GM12878 (cell line): ENCODE measurements around the gene ALAS1. TPM values are rescaled to one million over a fixed set of nuclear protein-coding genes. Genes with fewer than 3 reads are reported as not detected.

ENCODE experiments used
- ATAC-seq: fragments of 200-7000 bp; cut with Tn5 transposase; 3 replicates; pipeline ENCODE4 v1.9.1; 2020; ENCODE audit warnings: mild to moderate bottlenecking, moderate library complexity
- BruUV-seq: library from RNA; stranded (reverse); fragments of 400-500 nt; replicated peaks from 2 replicates; lab custom pipeline; 2021; lab: Mats Ljungman, UMichigan
- CTCF ChIA-PET: fragments of 300-600 bp; sonication (Branson Sonifier 250); formaldehyde crosslinking; extraction: SDS; loops from one replicate; lab custom pipeline; 2021; ENCODE audit warnings: inconsistent platforms; lab: Yijun Ruan, JAX
- POLR2A ChIA-PET: fragments of 350-600 bp; formaldehyde crosslinking; extraction: SDS; loops from one replicate; lab custom pipeline; 2021; ENCODE audit warnings: inconsistent platforms; lab: Charles Lee
- RAD21 ChIA-PET: fragments of 300-600 bp; sonication (Branson Sonifier 250); formaldehyde crosslinking; loops from one replicate; lab custom pipeline; 2023; ENCODE audit warnings: antibody characterized with exemption; ENCODE audit not compliant: unreplicated experiment; lab: Charles Lee
- SMC1A ChIA-PET: fragments of 300-600 bp; sonication (Branson Sonifier 250); formaldehyde crosslinking; loops from one replicate; lab custom pipeline; 2023; ENCODE audit not compliant: unreplicated experiment, uncharacterized antibody; lab: Charles Lee
- DNase-seq: peaks from one replicate; pipeline ENCODE4 v3.0.0-alpha.2; 2011; ENCODE audit warnings: low read depth, low spot score
- FAIRE-seq: peaks from 3 replicates; lab custom pipeline; 2011; peaks lifted over from hg19 to GRCh38; lab: Jason Lieb, UNC
- H2AFZ ChIP-seq: 2 replicates; pipeline ENCODE4 v1.6.0; 2011; ENCODE audit warnings: low read depth, low read length, control low read depth; ENCODE audit not compliant: control insufficient read depth
- H3K27ac ChIP-seq: 2 replicates; pipeline ENCODE4 v1.5.1; 2011; ENCODE audit warnings: control low read depth; ENCODE audit not compliant: control insufficient read depth, insufficient read depth
- H3K27me3 ChIP-seq, 2 experiments: replicated peaks in 1 of 2; 2 replicates each; pipeline versions ENCODE4 v1.6.0 to v1.6.1; 2011; ENCODE audit warnings: low read length in 1 of 2; ENCODE audit not compliant: control insufficient read depth in 2 of 2, insufficient read depth in 2 of 2
- H3K36me3 ChIP-seq, 2 experiments: 2 replicates each; pipeline ENCODE4 v1.5.1; 2011; ENCODE audit warnings: low read length in 1 of 2; ENCODE audit not compliant: control insufficient read depth in 2 of 2, insufficient read depth in 2 of 2
- H3K4me1 ChIP-seq: 2 replicates; pipeline ENCODE4 v1.6.1; 2011; ENCODE audit warnings: mild to moderate bottlenecking, low read length, moderate library complexity, mixed read lengths; ENCODE audit not compliant: control insufficient read depth, insufficient read depth
- H3K4me2 ChIP-seq: 2 replicates; pipeline ENCODE4 v1.6.0; 2011; ENCODE audit warnings: control low read depth; ENCODE audit not compliant: control insufficient read depth, insufficient read depth
- H3K4me3 ChIP-seq: fragments of 200-600 bp; sonication (generic); 2 replicates; pipeline ENCODE4 v1.5.1; 2016
- H3K79me2 ChIP-seq: 2 replicates; pipeline ENCODE4 v1.6.0; 2011; ENCODE audit warnings: low read length; ENCODE audit not compliant: control insufficient read depth, insufficient read depth
- H3K9ac ChIP-seq: 2 replicates; pipeline ENCODE4 v1.8.0; 2011; ENCODE audit warnings: low read length, control low read depth, mixed read lengths; ENCODE audit not compliant: control insufficient read depth, insufficient read depth
- H3K9me3 ChIP-seq: replicated peaks from 3 replicates; pipeline ENCODE4 v1.5.1; 2011; ENCODE audit warnings: mild to moderate bottlenecking, low read length; ENCODE audit not compliant: control insufficient read depth, insufficient read depth
- H4K20me1 ChIP-seq: 2 replicates; pipeline ENCODE4 v1.6.0; 2011; ENCODE audit not compliant: control insufficient read depth, insufficient read depth
- HDGF ChIP-seq: fragments of 450-650 bp; IDR thresholded peaks from 2 replicates; pipeline ENCODE4 v1.6.1; 2016; ENCODE audit warnings: antibody characterized with exemption
- IKZF1 ChIP-seq: fragments of 450-650 bp; conservative IDR thresholded peaks from 2 replicates; pipeline ENCODE4 v1.6.1; 2017; ENCODE audit warnings: antibody characterized with exemption, mild to moderate bottlenecking
- MTA3 ChIP-seq: IDR thresholded peaks from 2 replicates; pipeline ENCODE4 v1.6.1; 2012; ENCODE audit warnings: low read length, inconsistent platforms, borderline replicate concordance
- NFYA ChIP-seq: IDR thresholded peaks from 2 replicates; pipeline ENCODE4 v1.6.1; 2011; ENCODE audit warnings: low read depth, mild to moderate bottlenecking, low read length, improper control_type of control experiment, borderline replicate concordance
- YY1 ChIP-seq: IDR thresholded peaks from 2 replicates; pipeline ENCODE4 v1.6.1; 2011; ENCODE audit warnings: low read depth, mild to moderate bottlenecking, low read length
- WGBS: methylation state at CpG from one replicate; pipeline ENCODE4 v1.1.6; 2016; ENCODE audit warnings: low lambda C conversion rate; ENCODE audit not compliant: insufficient replicate concordance, insufficient coverage; ENCODE audit errors: missing lambda C conversion rate; 5-methylcytosine and 5-hydroxymethylcytosine counted together
- in situ Hi-C: fragments of 300-500 bp; cut with MboI; formaldehyde crosslinking; loops from 9 replicates; pipeline ENCODE4 v1.14.3; 2018; ENCODE audit warnings: mixed read lengths
- intact Hi-C: fragments of 100-400 bp; cut with micrococcal nuclease; formaldehyde crosslinking; loops from one replicate; pipeline ENCODE4 v1.14.2; 2022; ENCODE audit not compliant: unreplicated experiment
- polyA plus RNA-seq, 11 experiments: library from polyadenylated mRNA; depleted of rRNA in 4 of 11; unstranded in 6 of 11; stranded (reverse) in 5 of 11; fragments of >200 nt; fragmentation: Nextera tagmentation in 4 of 11; fragmentation: Illumina TruSeq in 1 of 11; extraction: Ambion mirVana in 4 of 11; extraction: Trizol in 1 of 11; gene quantifications; 1 replicate in 1 of 11; 2 replicates in 10 of 11; pipeline versions ENCODE4 v1.2.1 to v1.2.3, GENCODE V29; 2011 to 2016; ENCODE audit warnings: inconsistent platforms in 2 of 11, missing spikeins in 2 of 11, low read depth in 1 of 11
- total RNA-seq, 4 experiments: library from RNA; depleted of rRNA in 3 of 4; stranded (reverse); fragments of >200 nt in 3 of 4; fragmentation: Illumina TruSeq in 1 of 4; extraction: Trizol in 1 of 4; gene quantifications; 2 replicates each; pipeline versions ENCODE4 v1.2.1 to v1.2.3, GENCODE V29; 2013 to 2021
- TF ChIP-seq, protein P1 (sequence below): fragments of 450-650 bp; IDR thresholded peaks from 2 replicates; pipeline ENCODE4 v1.6.1; 2017; ENCODE audit warnings: mild to moderate bottlenecking
- TF ChIP-seq, protein P2 (sequence below): IDR thresholded peaks from 2 replicates; pipeline ENCODE4 v1.6.1; 2012; ENCODE audit warnings: low read length, inconsistent platforms
- TF ChIP-seq, protein P3 (sequence below): fragments of 450-650 bp; IDR thresholded peaks from 2 replicates; pipeline ENCODE4 v1.6.1; 2017; ENCODE audit warnings: mild to moderate bottlenecking, low read depth, inconsistent platforms; ENCODE audit not compliant: poor library complexity, severe bottlenecking

Gene ALAS1
- total and polyA plus RNA-seq, 10 of the 15 experiments (the other 5 are each of a cell fraction or from before 2014, with no cell fraction given): 69.9 to 115 (median 94.1) TPM

DNA sequence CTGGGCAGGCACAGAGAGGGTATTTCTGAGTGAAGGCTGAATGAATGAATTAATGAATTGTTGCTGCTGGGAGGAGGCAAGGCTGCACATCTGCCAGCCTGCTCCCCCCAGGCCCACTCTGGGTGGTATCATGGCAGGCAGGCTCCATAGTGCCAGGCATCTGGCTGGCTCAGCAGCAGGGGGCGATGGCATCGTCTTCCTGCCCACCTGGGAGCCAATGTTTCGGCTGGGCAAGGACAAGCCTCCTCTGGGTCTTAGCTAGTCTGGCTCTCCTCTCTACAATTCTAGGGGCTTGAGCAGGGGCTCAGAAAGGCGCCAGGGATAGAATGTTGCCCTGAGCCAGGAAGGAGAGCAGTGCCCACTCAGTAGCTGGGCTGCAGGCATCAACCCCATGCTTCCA is 29.2 kb downstream of the ALAS1 start:
- RAD21 ChIA-PET: no interaction called here
- Histone ChIP-seq H3K79me2 (peaks cover 3% of the 10 kb centered on the region), H3K36me3 (peaks cover 12 to 25% of the 10 kb centered on the region in 2 experiments; a peak in 3 of 4 replicates), H3K27ac (no peak overlapping the region), H4K20me1 (no peaks in the 10 kb centered on the region), H3K9me3 (no peaks in the 10 kb centered on the region), H3K4me3 (no peak overlapping the region), H3K4me1 (peaks cover 22% of the 10 kb centered on the region), H3K4me2 (no peak overlapping the region), H3K27me3 (no peaks in the 10 kb centered on the region), H3K9ac (no peak overlapping the region), H2AFZ (no peak overlapping the region)
- SMC1A ChIA-PET: interaction anchor here (1.2 to 3.9 kb wide), 3 partner anchors 11 to 62 kb away, joined by 4 to 25 read pairs (median 6); partner anchors contain the start of gene TWF2
- POLR2A ChIA-PET: interaction anchor here (1.0 to 4.3 kb wide), 3 partner anchors 12 to 112 kb away, joined by 3 to 43 read pairs (median 34); partner anchors contain the start of genes TWF2 and WDR82
- 92% methylated on average over 4 of the region's 4 CpGs for WGBS
- ATAC-seq: no peak
- CTCF ChIA-PET: interaction anchor here (0.9 to 5.5 kb wide), 5 partner anchors 9 to 218 kb away, joined by 3 to 35 read pairs (median 5); partner anchors contain the start of genes TWF2 and WDR82
- no peak for FAIRE-seq
- BruUV-seq: no TSS peak
- in situ Hi-C loops (no loop called here), intact Hi-C loops (no loop called here)
- TF ChIP-seq IKZF1 (no peak), MTA3 (no peak), HDGF (no peak), NFYA (no peak), YY1 (no peak)
- TF ChIP-seq, protein P1, sequence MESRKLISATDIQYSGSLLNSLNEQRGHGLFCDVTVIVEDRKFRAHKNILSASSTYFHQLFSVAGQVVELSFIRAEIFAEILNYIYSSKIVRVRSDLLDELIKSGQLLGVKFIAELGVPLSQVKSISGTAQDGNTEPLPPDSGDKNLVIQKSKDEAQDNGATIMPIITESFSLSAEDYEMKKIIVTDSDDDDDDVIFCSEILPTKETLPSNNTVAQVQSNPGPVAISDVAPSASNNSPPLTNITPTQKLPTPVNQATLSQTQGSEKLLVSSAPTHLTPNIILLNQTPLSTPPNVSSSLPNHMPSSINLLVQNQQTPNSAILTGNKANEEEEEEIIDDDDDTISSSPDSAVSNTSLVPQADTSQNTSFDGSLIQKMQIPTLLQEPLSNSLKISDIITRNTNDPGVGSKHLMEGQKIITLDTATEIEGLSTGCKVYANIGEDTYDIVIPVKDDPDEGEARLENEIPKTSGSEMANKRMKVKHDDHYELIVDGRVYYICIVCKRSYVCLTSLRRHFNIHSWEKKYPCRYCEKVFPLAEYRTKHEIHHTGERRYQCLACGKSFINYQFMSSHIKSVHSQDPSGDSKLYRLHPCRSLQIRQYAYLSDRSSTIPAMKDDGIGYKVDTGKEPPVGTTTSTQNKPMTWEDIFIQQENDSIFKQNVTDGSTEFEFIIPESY: no peak
- TF ChIP-seq, protein P2, sequence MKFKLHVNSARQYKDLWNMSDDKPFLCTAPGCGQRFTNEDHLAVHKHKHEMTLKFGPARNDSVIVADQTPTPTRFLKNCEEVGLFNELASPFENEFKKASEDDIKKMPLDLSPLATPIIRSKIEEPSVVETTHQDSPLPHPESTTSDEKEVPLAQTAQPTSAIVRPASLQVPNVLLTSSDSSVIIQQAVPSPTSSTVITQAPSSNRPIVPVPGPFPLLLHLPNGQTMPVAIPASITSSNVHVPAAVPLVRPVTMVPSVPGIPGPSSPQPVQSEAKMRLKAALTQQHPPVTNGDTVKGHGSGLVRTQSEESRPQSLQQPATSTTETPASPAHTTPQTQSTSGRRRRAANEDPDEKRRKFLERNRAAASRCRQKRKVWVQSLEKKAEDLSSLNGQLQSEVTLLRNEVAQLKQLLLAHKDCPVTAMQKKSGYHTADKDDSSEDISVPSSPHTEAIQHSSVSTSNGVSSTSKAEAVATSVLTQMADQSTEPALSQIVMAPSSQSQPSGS: no peak
- TF ChIP-seq, protein P3, sequence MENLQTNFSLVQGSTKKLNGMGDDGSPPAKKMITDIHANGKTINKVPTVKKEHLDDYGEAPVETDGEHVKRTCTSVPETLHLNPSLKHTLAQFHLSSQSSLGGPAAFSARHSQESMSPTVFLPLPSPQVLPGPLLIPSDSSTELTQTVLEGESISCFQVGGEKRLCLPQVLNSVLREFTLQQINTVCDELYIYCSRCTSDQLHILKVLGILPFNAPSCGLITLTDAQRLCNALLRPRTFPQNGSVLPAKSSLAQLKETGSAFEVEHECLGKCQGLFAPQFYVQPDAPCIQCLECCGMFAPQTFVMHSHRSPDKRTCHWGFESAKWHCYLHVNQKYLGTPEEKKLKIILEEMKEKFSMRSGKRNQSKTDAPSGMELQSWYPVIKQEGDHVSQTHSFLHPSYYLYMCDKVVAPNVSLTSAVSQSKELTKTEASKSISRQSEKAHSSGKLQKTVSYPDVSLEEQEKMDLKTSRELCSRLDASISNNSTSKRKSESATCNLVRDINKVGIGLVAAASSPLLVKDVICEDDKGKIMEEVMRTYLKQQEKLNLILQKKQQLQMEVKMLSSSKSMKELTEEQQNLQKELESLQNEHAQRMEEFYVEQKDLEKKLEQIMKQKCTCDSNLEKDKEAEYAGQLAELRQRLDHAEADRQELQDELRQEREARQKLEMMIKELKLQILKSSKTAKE: no peak
- DNase-seq: no peak
